Right forelimb (tissue), 1 donor: ENCODE data around the gene VPS13D.
"Not testable (repeated sequence)": the region's sequence is repeated elsewhere in the genome, so short reads cannot be mapped to it uniquely, and the experiment has no call there.

Experiments
- DNase-seq: peaks from one replicate; pipeline ENCODE4 v3.0.0-alpha.2; 2018

The VPS13D gene

GRCh38 chr1:12529640-12530174, 299.9 kb downstream of the VPS13D start:
- DNase-seq = no peak

DNA sequence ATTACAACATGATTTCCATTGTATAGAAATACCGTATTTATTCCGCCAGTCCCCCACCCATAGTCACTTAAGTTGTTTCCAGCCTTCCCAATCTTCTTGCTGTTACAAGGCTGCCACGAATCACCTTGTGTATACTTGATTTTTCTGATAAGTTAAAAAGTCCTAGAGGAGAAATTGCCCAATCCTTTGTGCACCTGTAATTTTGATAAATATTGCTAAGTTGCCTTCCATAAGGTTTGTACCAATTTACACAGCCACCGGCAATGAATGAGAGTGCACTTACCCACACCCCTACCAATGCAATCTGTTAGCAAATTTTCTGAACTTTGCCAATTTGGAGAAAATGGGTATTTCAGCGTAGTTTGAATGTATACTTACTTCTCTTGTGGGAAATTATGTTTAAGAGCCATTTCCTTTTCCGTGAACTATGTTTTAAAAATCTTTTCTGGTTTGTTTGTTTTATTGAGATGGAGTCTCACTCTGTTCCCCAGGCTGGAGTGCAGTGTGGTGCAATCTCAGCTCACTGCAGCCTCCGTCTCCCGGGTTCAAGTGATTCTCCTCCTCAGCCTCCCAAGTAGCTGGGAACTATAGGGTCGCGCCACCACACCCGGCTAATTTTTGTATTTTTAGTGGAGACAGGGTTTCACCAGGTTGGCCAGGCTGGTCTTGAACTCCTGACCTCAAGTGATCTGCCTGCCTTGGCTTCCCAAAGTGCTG, 300.8 kb downstream of the VPS13D start:
- no peak for DNase-seq

DNA sequence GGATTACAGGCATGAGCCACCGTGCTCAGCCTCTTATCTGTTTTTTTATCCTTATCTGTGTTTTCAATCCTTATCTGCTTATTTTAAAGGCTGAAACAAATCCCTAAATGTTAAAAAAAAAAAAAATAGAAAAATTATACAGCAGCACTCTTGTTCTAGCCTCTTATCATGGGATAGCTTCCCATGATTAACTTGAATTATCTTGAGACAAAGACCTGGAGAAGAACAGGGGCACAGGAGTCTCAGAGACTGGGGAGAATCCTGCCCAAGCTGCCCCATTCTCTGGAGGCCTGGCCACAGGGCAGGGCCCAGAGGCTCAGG, 301.3 kb downstream of the VPS13D start:
- no peak for DNase-seq

DNA sequence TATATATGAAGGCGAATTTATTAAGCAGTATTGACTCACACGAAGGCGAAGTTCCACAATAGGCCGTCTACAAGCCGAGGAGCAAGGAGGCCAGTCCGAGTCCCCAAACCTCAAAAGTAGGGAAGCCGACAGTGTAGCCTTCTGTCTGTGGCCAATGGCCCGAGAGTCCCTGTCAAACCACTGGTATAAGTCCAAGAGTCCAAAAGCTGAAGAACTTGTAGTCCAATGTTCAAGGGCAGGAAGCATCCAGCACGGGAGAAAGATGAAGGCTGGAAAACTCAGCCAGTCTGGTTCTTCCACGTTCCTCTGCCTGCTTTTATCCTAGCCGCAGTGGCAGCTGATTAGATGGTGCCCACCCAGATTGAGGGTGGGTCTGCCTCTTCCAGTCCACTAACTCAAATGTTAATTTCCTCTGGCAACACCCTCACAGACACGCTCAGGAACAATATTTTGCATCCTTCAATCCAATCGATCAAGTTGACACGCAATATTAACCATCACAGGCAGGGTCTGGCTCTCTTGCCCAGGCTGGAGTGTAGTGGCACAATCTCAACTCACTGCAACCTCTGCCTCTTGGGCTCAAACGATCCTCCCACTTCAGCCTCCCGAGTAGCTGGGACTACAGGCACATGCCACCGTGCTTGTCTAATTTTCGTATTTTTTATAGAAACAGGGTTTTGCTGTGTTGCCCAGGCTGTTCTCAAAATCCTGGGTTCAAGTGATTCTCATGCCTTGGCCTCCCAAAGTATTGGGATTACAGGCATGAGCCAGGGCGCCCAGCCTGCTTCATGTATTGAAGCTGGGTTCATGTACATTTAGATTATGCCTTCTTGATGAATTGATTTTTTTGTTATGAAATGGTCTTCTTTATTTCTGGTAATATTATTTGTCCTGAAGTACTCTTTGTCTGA, 302.8 kb downstream of the VPS13D start:
- no peak for DNase-seq

- no peak for DNase-seq
These were observed 306.3 kb downstream of the VPS13D start for GRCh38 chr1:12536023-12536639.

DNA sequence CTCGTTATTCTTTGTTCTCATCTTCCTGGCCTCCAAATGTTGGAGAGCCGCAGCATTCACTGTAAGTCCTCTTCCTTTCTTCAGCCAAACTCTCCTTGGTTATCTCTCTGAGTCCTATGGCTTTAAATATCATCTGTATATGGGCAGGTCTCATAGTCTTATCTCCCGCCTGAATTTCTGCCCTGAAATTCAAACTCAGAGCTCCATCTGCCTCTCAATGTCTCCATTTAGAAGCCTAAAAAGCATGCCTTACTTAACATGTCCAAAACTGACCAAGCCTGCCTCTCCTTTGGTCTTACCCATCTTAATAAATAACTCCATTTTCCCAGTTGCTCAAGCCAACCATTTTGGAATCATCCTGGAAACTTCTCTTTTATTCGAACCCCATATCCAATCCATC, 307.5 kb downstream of the VPS13D start:
- no peak for DNase-seq

DNA sequence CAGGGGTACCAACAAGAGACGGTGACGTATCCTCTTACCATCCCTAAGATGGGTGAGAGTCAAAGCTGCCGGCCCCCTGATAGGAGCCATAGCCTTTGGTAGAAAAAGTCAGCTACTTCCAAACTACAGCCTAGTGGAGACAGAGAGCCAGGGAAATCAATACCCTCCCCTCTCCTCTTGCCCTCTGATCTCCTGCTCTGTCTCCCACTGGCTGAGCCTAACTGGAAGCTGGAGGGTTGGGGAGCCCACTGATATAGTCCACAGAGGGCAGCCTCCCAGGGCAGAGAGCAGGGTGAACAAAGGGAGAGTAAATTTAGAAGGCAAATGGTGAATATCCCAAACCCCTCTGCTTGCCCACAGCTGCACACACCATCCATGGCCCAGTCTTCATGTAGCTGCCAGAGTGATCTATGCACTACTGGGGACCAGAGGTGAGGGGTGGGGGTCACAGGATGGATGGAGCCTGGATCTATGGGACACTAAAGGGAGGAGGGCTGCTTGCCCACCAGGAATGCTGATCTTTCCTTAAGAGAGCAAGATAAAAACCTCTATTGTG, 308.2 kb downstream of the VPS13D start:
- DNase-seq = no peak

DNA sequence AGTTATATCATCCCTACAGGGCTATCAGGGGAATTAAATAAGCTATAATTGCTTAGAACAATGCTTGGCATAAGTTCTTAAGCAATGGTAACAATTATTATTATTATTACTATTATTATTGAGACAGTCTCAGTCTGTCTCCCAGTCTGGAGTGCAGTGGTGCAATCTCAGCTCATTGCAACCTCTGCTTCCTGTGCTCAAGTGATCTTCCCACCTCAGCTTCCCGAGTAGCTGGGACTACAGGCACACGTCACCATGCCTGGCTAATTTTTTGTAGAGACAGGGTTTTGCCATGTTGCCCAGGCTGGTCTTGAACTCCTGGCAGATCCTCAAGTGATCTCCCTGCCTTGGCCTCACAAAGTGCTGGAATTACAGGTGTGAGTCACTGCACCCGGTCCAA, 308.7 kb downstream of the VPS13D start:
- DNase-seq = not testable (repeated sequence)

GRCh38 chr1:12539320-12539704, 309.5 kb downstream of the VPS13D start:
- DNase-seq = no peak

DNA sequence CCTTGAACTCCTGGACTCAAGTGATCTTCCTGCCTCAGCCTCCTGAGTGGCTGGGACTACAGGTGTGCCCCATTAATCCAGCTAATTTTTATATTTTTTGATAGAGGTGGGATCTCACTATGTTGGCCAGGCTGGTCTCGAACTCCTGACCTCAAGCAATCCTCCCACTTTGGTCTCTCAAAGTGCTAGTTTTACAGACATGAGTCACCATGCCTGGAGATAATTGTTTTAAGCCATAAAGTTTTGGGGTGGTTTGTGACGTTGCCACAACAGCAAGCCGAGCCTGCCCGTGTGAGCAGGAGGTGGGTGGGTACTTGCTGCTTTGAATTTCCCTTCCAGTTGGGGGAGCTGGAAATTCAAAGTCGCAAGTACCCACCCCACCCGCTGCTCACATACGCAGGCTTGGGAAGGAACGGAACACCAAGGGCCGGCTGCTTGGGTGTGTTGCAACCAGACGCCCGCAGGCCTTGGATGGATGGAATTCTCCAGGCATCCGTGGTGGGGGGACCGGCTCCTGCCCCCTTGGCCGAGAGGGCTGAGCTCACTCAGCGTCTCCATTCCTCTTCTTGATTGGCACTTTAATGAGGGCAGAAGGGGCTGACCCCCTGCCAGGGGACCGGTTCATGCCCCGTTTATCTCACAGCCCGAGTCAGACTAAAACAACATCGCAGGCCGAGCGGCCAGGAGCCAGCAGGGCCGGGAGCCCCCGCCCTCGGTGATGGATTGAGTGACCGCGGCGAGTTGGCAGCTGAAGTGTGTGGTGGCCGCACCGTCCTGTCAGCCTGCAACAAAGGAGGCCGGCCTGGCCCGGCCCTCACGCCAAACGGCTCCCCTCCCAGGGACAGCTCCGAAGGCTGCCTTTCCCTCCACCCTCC, 310.1 kb downstream of the VPS13D start:
- peak; percentile 81 for DNase-seq

DNA sequence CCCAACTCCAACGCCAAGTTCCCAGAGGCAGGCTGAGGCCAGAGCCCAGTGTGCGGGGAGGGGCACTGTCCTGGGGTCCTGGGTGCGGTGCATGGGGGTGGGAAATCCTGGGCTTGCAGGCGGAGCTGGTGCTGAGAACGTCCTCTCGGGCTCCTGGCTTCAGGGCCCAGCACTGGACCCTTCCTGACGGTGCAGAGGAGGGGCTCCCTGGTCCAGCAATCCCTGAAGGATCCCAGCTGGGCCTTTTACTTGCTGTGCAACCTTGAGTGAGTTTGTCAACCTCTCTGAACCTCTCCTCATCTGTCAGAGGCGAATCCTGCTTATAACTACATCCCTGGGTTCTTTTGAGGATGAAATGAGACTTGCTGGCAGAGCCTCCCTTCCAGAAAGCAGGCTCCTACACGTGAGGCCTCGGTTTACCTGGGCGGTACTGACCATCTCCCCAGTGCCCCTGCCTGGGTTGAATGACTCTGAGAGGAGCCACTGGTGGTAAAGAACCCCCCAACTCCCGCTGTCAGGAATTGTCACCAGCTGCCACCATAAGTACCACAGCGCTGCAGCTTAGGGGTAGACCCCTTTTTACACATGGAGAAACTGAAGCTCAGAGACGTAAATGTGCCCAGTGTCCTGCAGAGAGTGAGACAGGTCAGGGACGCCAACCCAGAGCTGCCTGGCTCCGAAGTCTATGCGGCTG, 310.9 kb downstream of the VPS13D start:
- DNase-seq = no peak

GRCh38 chr1:12541274-12542137, 311.7 kb downstream of the VPS13D start:
- DNase-seq = peak; percentile 68

- no peak for DNase-seq
These were observed 312.3 kb downstream of the VPS13D start for GRCh38 chr1:12542138-12542465.

GRCh38 chr1:12542616-12543592, 313.1 kb downstream of the VPS13D start:
- no peak for DNase-seq

- no peak for DNase-seq
These were observed 313.9 kb downstream of the VPS13D start for GRCh38 chr1:12543740-12544154.

- no peak for DNase-seq
These were observed 314.5 kb downstream of the VPS13D start for GRCh38 chr1:12544357-12544756.

DNA sequence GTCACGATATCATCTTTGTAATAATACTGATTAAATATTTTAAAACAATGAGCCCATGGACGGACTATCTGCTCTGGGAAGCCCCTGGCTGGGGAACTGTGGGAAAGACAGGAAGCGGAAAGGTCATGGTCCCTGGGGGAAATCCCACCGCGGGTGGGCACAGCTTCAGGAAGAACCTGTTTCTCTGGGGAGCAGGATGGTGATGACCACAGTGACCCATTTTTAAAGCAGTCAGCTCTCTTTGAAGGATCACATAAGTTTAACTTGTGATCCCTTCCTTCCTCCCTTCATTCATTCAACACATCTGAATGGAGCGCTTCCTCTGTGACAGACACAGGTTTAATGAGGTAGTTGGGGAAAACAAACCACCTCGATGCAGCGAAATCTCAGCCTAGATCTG, 315.2 kb downstream of the VPS13D start:
- no peak for DNase-seq

DNA sequence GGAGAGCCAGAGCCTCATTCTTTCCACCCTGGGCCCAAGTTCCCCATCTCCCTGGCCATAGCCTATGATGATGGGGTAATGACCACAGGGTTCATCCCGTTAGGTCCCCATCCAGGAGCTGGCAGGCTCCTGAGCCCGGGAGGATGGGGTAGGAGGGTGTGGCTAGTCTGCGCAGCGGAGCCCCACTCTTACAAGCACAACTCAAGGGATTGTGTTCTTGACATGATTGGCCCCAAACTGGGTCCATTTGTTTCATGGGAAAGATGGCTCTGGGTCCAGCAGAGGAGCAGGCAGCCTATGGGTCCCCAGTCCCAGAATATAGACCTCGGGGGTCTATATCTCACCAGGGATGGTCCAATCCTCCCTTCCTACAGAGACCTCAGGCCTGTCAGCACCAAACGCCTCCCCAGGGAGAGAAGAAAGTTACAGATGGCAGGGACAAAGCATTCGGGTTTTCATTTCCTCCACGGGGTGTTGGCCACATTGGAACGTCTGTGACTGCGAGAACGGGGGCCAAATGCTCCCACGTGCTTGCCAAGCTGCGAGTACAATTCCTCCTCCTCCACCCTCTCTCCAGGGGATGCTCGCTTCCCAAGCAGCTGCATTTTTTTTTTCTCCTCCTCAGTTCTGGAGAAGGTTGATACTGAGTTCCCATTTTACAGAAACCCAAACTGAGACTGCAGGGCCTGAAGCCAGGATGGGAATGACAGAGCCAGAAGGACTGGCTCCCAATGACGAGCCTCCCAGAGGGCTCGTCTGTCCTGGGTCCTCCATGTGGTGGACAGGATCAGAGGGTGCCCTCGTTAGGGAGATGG, 317.1 kb downstream of the VPS13D start:
- peak; percentile 68 for DNase-seq
